DND-41 (cell line): ENCODE measurements around the gene GPS2.

Experiments
- CTCF ChIP-seq: IDR thresholded peaks from 2 replicates; pipeline ENCODE4 v1.5.1; 2012; ENCODE audit warnings: borderline replicate concordance, low read length, moderate library complexity, mild to moderate bottlenecking; ENCODE audit not compliant: poor library complexity, severe bottlenecking; ENCODE audit errors: extremely low read depth
- EZH2 ChIP-seq: IDR thresholded peaks from 3 replicates; pipeline ENCODE4 v1.6.1; 2012; ENCODE audit warnings: borderline replicate concordance, low read depth, mild to moderate bottlenecking, moderate library complexity, low read length, inconsistent platforms; ENCODE audit not compliant: severe bottlenecking

GRCh38 chr17:7323731-7324437, 8.7 kb upstream of the GPS2 start:
- TF ChIP-seq EZH2 (no peak), CTCF (peak; percentile 67)
